ENCODE data around the gene OR2V1. TPM values are rescaled to one million over a fixed set of nuclear protein-coding genes. Genes with fewer than 3 reads are reported as not detected.

The OR2V1 gene
- polyA plus RNA-seq, 1 donor (not counting 4 experiments of a cell fraction or from before 2014, with no cell fraction given), result not detected

- peak overlapping the region; percentile 27 for H2AFZ ChIP-seq (ENCODE audit: control insufficient read depth, low read length)
- H3K4me2 ChIP-seq (ENCODE audit: control insufficient read depth, extremely low read depth, insufficient read depth, low read depth, low read length), result peak overlapping the region; percentile 47
Observed at GRCh38 chr5:181173027-181173419, 42.1 kb upstream of the OR2V1 start.

GRCh38 chr5:181171782-181172181 is 40.8 kb upstream of the OR2V1 start:
- dilution Hi-C loops (cut with MboI; ENCODE audit: extremely low pct_ligation_motif_present, low sequenced_read_pairs), result no loop called here
- Histone ChIP-seq H3K9me1 (ENCODE audit: control insufficient read depth, extremely low read depth, insufficient read depth, low read length) (no peaks in the 10 kb centered on the region), H3K4me2 (ENCODE audit: control insufficient read depth, extremely low read depth, insufficient read depth, low read depth, low read length) (no peak overlapping the region), H2AFZ (ENCODE audit: control insufficient read depth, low read length) (no peak overlapping the region), H3K4me3 (ENCODE audit: control insufficient read depth in 2 of 3, extremely low read depth in 1 of 3, insufficient read depth in 2 of 3, low read depth in 1 of 3, low read length in 3 of 3) (no peak overlapping the region), H3K27ac (ENCODE audit: control insufficient read depth, insufficient read depth, low read length) (no peak overlapping the region), H3K27me3 (ENCODE audit: control insufficient read depth, extremely low read depth, insufficient read depth, low read length) (no peaks in the 10 kb centered on the region), H4K20me1 (ENCODE audit: control insufficient read depth, extremely low read depth, insufficient read depth, low read length) (no peaks in the 10 kb centered on the region), H3K4me1 (ENCODE audit: control insufficient read depth, extremely low read depth, insufficient read depth, low read length) (peaks cover 8% of the 10 kb centered on the region), H3K79me2 (ENCODE audit: control insufficient read depth, insufficient read depth, low read length) (no peaks in the 10 kb centered on the region), H3K36me3 (ENCODE audit: control insufficient read depth in 2 of 2, extremely low read depth in 1 of 2, insufficient read depth in 2 of 2, low read length in 2 of 2) (no peaks in the 10 kb centered on the region), H3K9me3 (ENCODE audit: control insufficient read depth, low read depth, low read length) (no peaks in the 10 kb centered on the region), H3K9ac (ENCODE audit: control insufficient read depth, extremely low read depth, insufficient read depth, low read length) (no peak overlapping the region)
- no peak for DNase-seq (ENCODE audit: low read depth, low spot score)
- FAIRE-seq, result no peak
- TF ChIP-seq EZH2 (IDR thresholded peaks at IDR 0.05; ENCODE audit: low read length), result no peak
- TF ChIP-seq, protein P1, sequence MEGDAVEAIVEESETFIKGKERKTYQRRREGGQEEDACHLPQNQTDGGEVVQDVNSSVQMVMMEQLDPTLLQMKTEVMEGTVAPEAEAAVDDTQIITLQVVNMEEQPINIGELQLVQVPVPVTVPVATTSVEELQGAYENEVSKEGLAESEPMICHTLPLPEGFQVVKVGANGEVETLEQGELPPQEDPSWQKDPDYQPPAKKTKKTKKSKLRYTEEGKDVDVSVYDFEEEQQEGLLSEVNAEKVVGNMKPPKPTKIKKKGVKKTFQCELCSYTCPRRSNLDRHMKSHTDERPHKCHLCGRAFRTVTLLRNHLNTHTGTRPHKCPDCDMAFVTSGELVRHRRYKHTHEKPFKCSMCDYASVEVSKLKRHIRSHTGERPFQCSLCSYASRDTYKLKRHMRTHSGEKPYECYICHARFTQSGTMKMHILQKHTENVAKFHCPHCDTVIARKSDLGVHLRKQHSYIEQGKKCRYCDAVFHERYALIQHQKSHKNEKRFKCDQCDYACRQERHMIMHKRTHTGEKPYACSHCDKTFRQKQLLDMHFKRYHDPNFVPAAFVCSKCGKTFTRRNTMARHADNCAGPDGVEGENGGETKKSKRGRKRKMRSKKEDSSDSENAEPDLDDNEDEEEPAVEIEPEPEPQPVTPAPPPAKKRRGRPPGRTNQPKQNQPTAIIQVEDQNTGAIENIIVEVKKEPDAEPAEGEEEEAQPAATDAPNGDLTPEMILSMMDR (optimal IDR thresholded peaks at IDR 0.05 in 1 of 3, IDR thresholded peaks at IDR 0.05 in 1 of 3, conservative IDR thresholded peaks at IDR 0.05 in 1 of 3; ENCODE audit: extremely low read depth in 1 of 3, insufficient read depth in 2 of 3, low read length in 3 of 3), result no peak

More at GRCh38 chr5:181173027-181173419, 42.1 kb upstream of the OR2V1 start:
- dilution Hi-C loops (cut with MboI; ENCODE audit: extremely low pct_ligation_motif_present, low sequenced_read_pairs), result no loop called here
- no peaks in the 10 kb centered on the region for H4K20me1 ChIP-seq (ENCODE audit: control insufficient read depth, extremely low read depth, insufficient read depth, low read length)
- H3K4me3 ChIP-seq (ENCODE audit: control insufficient read depth in 2 of 3, extremely low read depth in 1 of 3, insufficient read depth in 2 of 3, low read depth in 1 of 3, low read length in 3 of 3), result peak overlapping the region; percentile 38 to 46 (median 41)
- H3K36me3 ChIP-seq (ENCODE audit: control insufficient read depth in 2 of 2, extremely low read depth in 1 of 2, insufficient read depth in 2 of 2, low read length in 2 of 2), result no peaks in the 10 kb centered on the region
- H3K9me3 ChIP-seq (ENCODE audit: control insufficient read depth, low read depth, low read length), result no peaks in the 10 kb centered on the region
- H3K4me1 ChIP-seq (ENCODE audit: control insufficient read depth, extremely low read depth, insufficient read depth, low read length), result peaks cover 8% of the 10 kb centered on the region
- DNase-seq (ENCODE audit: low read depth, low spot score) (no peak), FAIRE-seq (no peak)
- TF ChIP-seq, protein P1 (optimal IDR thresholded peaks at IDR 0.05 in 1 of 3, IDR thresholded peaks at IDR 0.05 in 1 of 3, conservative IDR thresholded peaks at IDR 0.05 in 1 of 3; ENCODE audit: extremely low read depth in 1 of 3, insufficient read depth in 2 of 3, low read length in 3 of 3), result peak in 2 of 3 experiments; percentile 37 to 55
- no peak for TF ChIP-seq EZH2 (IDR thresholded peaks at IDR 0.05; ENCODE audit: low read length)
- H3K27ac ChIP-seq (ENCODE audit: control insufficient read depth, insufficient read depth, low read length), result no peak overlapping the region
- H3K27me3 ChIP-seq (ENCODE audit: control insufficient read depth, extremely low read depth, insufficient read depth, low read length), result no peaks in the 10 kb centered on the region
- peak overlapping the region; percentile 20 for H3K9ac ChIP-seq (ENCODE audit: control insufficient read depth, extremely low read depth, insufficient read depth, low read length)
- H3K79me2 ChIP-seq (ENCODE audit: control insufficient read depth, insufficient read depth, low read length), result no peaks in the 10 kb centered on the region
- no peaks in the 10 kb centered on the region for H3K9me1 ChIP-seq (ENCODE audit: control insufficient read depth, extremely low read depth, insufficient read depth, low read length)

Measured in keratinocyte (primary cell).